C1 segment of cervical spinal cord (tissue), 14 donors: ENCODE measurements around the gene DNAJC17.

Experiments
- DNase-seq, 14 donors: peaks; one replicate each; lab custom pipeline; 2025; lab: John Stamatoyannopoulos, UW

The DNAJC17 gene

DNA sequence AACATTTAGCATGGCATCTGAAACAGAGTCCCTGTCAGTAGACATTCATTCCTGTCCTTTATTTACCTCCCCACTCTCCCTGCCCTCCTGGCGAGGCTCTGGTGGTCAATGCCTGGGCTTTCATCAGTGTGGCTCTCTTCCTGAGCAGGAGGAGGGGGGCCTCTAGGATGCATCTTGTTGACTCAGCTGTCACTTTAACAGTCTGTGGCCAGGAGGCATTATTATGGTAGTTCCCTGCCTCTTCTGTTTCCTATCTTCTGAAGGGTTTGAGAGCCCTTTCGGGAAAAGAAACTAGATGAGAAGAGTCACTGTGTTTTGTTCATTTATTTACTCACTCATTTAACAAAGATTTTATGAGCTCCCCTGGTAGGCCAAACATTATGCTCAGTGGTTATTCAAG, 23.6 kb upstream of the DNAJC17 start:
- no peak for DNase-seq

DNA sequence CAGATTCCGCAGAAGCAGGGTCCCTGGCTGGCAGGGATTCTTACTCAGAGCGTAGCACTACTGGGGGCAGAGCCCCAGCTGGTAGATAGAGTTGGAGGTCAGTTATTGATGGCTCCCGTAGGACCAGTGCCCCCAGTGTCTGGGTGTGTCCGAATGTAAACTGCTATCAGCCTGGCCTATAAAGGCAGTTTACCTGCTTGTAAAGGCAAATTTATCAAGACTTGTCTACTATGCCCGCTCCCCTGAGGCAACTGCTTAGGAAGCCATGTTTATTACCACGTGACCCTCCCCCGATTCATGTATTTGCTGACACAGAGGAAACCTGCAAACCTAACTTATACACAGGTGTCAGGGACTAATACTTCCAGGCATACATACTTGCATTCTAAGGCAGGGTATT, 21.8 kb upstream of the DNAJC17 start:
- no peak for DNase-seq

DNA sequence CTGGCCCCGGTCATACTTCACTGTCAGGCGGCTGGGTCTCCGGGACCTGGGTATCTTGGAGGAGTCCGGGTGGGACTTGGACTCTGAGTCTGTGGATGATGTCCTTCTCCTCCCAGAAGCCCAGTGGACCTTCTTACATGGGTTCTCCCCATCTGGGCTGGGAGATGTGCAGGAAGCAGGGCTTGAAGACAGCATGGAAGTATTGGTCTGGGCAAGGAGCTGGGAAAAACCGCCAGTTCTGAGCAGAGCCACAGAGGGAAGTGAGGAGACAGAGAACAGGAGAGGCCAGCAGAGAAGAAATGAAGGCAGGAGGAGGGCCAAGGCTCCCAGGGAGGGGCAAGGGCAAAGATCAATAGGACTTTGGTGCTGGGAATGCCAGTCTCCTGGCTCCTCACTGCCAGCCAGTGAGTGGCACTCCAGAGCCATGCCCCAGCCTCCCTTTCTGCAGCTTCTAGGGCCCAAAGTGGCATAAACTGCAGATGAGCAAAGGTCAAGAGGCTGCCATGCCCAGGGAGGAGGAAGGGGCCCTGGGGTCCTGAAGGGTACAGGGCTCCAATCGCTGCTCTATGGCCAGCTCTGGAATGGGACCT, 21.3 kb upstream of the DNAJC17 start, which contains the start of gene PPP1R14D:
TSS of gene PPP1R14D (minus strand) at position 262 of the 590 bp plus-strand sequence. CDS start at position 195, 67 bp downstream.
- no peak for DNase-seq

DNA sequence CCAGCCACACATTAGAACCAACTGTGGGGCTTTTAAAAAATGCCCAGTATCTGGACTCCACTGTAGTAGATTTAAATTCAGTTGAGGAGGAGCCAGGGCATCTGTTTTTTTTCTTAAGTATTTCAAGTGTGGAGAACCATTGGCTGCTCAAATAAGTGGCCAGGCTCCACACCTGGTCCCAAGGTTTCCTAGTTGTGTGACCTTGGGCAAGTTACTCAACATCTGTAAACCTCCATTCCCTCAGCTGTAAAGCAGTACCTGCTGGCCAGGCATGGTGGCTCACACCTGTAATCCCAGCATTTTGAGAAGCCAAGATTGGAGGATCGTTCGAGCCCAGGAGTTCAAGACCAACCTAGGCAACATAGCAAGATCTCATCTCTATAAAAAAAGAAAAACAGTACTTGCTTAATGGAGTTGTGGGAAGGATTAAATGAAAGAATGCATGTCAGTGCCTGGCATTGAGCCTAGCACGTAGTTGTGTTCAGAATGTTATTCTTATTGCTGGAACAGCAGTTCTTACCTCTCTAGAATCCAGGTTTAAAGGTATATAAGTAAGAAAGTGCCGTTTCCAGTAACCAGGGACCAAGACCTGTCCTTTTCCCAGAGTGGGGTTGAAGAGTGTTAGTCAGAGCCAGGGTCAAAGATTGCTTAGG, 19.3 kb upstream of the DNAJC17 start:
- no peak for DNase-seq

DNA sequence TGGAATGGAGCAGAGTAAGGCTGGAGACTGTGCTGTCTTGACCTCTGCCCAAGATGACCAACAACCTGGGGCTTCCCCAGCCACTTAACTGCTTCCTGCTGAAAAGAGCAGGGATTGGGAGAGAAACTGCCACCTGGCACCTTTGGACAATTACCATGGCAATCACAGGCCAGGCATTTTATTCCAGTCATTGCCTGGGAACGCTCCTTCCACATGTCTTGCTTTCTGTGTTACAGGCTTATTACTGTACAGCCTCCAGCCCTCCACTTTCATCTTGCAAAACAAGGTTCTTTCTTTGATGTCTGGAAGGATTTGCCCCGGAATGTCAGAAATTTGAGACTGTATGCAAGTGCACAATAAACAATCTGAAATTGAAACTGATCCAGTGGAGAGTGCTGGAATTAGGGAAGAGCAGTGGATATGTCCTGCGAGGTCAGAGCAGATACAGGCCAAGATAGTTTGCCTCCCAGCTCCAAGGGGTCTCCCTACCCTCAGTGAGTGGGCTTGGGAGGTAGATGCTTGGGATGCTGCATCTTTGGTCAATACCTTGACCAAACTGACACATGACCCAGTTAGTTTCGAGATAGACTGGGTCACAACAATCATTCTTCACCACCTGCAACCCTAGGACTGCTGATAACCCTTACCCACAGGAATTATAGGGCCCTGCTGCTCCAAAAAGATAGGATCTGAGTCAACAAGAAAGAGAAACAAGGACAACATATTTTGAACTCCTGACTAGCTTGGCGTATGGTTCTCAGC, 18.6 kb upstream of the DNAJC17 start:
- no peak for DNase-seq

DNA sequence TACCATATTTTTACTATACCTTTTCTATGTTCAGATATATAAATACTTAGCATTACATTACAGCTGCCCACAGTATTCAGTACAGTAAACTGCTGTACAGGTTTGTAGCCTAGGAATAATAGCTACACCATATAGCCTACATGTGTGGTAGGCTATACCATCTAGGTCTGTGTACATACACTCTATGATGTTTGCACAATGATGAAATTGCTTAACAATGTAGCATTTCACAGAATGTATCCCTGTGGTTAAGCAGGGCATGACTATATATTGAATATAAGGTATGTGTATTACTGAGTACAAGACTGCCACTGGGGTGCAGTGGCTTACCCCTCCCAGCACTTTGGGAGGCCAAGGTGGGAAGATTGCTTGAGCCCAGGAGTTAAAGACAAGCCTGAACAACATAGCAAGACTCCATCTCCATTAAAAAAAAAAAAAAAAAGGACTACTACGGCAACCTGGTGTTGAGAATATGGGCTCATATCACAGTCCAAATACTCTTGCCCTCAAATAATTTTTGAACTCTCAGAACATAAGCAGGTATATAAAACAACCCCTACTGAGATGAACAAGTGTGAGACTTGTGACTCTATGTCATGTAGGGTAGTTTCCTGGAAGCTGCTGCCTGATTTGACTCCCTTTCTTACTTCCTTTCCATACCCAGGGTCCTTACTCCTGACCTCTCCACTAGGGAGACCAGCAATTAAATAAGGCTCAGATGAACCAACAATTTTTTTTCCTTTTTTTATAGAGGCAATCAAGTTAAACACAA, 16.5 kb upstream of the DNAJC17 start:
- DNase-seq: no peak

DNA sequence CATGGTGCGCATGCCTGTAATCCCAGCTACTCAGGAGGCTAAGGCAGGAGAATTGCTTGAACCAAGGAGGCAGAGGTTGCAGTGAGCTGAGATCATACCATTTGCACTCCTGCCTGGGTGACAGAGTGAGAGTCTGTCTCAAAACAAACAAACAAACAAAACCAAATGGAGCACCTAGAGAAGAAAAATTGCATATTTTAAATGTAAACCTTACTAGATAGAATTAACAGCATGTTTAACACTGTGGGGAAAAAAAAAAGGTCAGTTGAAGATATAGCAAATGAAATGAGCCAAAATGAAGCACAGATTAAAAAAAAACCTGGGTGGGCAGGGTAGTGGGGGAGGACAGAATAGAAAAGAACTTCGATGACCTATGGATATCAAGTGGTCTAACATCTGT, 13.9 kb upstream of the DNAJC17 start:
- no peak for DNase-seq

DNA sequence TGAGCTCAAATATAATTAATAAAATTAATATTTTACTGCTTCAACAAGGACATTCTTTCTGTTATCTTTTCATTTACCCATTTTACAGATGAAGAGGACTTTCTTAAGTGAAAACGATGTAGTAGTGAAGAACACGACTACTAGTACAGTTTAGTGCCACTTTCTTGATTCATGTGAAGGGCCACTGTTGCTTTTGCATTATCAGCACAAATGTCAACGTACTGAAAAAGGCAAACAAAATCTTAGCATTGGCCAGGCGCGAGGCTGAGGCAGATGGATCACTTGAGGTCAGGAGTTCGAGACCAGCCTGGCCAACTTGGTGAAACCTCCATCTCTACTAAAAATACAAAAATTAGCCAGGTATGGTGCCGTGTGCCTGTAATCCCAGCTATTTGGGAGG, 11.8 kb upstream of the DNAJC17 start:
- DNase-seq: no peak

DNA sequence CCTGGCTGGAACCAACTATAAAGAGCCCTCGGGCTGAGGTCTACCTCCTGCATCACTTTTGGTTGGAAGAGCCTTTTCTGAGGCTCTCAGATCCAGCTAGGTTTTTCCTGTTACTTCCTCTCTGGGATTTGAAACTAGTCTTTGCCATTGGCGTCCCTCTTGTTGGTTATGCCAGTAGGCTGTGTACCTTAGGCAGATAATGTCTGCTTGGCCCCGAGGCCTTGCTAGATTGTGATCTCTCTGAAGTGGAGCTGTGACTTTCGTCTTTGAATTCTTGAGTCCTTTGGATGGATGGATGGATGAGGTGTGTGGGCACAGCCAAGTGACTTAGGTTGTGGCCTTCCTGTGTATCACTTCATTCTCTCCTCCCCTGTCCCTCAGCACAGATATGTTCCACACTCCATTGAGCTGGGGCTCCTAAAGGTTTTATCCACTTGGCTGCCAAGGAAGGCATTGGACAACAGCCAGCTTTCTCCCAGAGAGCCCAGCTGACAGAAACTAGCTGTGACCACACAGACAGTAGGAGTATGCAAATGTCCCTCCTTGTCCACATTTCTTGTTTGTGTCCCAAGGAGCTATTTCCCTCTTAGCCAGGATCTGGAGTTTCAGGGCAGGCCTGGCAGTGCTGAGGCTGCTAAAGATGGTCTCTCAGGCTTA, 7.9 kb upstream of the DNAJC17 start:
- DNase-seq: peak in 4 of 14 donors; percentile 4 to 20 (median 6)

DNA sequence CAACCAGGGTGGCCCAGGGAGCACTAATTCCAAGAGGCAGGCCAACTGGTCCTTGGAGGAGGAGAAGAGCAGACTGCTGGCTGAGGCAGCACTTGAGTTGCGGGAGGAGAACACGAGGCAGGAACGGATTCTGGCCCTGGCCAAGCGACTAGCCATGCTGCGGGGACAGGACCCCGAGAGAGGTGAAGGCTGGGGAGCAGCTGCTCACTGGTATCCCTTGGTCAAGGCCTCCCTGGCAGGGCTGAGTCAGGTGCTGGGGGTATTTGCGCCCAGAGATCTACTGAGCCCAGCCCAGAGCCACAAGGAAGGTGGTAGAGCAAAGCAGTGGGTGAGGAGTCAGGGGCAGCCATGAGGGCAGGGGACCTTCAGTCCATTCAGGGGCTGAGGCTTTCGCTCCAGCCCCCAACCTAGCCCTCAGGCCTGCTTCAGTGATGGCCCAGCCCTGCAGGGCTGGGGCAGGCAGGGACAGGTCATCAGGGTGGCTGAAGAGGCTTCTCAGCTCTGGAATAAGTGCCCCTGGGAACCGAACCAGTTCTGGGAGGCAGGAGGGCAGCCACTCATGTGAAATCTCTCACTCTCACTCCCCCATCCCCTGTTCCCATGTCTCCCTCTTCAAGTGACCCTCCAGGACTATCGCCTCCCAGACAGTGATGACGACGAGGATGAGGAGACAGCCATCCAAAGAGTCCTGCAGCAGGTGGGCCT, 5.6 kb upstream of the DNAJC17 start:
- no peak for DNase-seq

DNA sequence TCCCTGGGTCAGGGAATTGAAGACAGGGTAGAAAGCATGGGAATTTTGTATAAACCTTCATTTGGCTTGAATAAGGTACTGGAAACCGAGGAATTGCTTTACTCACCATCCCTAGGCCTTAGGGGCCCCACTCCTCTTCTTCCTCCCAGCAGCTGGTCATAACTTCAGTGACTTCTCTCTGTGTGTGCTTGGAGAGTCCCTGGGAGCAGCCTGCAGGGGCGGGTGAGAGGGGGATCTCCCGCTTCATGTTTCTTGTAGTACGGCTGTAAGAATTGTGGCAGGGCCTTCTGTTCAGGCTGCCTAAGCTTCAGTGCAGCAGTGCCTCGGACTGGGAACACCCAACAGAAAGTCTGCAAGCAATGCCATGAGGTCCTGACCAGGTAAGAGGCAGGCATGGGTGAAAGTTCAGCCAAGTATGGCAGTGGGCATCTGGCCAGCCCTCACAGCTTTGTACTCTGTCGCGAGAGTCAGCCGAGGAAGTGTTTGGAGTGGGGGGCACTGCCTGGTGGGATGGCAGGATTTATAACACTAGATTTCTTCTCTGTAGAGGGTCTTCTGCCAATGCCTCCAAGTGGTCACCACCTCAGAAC, 1.7 kb upstream of the DNAJC17 start:
- no peak for DNase-seq

DNA sequence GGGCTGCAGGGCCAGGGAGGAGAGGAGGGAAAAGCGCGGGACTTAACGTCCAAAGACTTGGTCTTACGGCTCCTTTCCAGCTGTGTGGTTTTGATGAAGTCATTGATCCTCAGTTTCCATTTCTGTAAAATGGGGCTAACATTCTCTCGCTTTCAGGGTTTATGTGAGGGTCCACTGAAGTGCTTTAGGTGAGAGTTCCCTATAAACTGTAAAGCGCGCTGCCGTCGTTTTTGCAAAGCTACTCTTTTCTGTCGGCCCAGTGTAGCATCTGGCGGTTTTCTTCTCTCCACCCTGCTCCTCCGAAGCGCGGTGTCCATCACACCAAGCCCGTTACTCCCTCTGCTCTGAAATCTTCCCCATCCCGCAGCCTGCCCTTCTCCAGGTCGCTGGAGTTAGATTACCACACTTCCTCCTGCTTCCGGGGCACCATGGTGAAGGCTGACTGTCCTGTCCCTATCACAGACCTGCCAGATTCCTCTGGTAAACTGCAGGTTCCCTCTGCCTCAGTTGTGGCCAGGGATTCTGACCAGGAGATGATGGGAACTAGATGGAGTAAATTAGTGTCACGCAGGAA, 702 bp upstream of the DNAJC17 start:
- DNase-seq: peak in 1 of 14 donors; percentile 27

DNA sequence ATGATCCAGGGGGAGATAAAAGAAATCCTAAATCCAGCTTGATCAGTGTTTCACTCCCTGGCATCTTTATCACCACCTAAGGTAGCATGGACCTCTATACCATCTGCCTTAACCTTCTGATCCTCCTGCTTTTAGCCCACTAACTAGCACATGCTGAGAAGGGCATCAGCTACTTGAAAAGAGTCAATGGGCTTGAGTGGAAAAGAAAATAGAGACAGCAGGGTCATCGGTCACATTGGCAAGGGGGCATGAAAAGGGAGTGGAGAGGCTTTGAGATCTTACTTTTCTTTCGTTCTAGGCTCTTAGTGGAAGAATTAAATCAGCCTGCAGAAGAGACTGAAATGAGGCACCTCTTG, 623 bp downstream of the DNAJC17 start:
- DNase-seq: peak in 1 of 14 donors; percentile 7

DNA sequence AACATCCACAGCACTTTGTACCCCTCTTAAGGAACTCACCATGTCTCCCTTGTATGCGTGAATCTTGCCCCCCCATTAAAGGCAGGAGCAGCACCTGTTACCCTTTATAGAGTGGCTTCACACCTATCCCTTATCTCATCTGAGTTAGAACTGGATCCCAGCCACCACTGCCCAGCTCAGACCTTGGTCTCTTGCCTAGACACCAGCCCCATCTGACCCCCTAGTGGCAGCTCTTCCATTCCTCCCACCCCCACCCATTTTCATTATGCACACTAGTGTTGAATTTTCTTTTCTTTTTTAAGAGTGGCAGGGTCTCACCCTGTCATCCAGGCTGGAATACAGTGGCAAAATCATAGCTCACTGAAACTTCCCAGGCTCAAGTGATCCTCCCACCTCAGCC, 3.6 kb downstream of the DNAJC17 start:
- DNase-seq: no peak

DNA sequence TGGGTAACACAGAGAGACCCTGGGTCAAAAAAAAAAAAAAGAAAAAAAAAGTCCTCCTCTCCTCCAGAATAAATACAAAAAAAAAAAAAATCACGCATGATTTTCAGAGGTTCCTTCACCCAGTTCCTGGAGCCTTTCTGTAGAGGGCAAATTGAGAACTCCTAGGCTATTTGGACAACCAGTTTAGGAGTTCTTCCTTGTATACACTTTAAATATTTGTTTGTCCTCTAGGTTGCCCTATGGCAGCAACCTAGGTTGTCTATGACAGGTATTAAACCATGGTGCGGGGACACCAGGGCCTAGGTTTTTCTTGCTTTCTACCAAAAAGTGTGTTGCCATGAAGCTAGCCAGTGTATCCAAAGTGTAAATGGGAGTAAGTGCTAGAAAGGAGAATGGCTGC, 4.2 kb downstream of the DNAJC17 start:
- DNase-seq: no peak

DNA sequence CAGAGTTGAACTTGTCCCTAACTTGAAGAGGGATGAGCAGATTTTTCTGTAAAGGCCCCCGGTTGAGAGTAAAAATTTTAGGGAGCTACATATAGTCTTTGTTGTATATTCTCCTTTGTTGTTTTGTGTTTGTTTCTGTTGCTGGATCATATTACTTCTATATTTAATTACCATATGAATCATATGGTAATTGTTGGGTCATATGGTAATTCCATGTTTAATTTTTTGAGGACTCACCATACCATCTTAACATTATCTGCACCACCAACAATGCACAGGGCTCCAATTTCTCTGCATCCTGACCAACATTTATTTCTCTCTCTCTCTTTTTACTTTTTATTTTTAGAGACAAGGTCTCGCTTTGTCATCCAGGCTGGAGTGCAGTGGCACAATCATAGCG, 7.8 kb downstream of the DNAJC17 start:
- no peak for DNase-seq

DNA sequence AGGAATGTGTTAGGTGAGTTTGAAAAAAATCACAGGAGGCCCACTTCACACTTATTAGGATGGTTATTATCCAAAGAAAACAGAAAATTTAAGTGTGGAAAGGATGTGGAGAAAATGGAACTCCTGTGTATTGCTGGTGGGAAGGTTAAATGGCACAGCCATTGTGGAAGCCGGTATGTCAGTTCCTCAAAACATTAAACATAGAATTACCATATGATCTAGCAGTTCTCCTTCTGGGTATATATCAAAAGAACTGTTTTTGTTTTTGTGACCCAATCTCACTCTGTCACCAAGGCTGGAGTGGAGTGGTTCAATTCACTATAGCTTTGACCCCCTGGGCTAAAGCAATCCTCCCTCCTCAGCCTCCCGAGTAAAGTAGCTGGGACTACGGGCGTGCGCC, 10.8 kb downstream of the DNAJC17 start:
- no peak for DNase-seq

DNA sequence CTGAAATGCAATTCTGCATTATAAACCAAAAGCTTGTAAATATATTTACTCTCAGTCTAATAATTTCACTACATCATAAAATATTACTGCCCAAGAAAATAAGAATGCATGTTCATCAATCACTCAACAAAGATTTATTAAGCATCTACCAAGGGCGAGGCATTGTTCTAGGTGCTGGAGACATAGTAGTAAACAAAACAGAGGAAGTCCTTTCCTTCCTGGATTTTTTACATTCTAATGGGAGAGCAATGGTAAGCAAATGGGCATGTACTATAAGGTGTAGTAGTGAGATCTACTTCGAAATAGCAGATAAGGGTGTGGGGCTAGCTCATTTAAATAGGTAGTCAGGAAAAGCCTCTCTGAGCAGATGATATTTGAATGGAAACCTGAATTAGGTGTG, 11.2 kb downstream of the DNAJC17 start:
- no peak for DNase-seq

DNA sequence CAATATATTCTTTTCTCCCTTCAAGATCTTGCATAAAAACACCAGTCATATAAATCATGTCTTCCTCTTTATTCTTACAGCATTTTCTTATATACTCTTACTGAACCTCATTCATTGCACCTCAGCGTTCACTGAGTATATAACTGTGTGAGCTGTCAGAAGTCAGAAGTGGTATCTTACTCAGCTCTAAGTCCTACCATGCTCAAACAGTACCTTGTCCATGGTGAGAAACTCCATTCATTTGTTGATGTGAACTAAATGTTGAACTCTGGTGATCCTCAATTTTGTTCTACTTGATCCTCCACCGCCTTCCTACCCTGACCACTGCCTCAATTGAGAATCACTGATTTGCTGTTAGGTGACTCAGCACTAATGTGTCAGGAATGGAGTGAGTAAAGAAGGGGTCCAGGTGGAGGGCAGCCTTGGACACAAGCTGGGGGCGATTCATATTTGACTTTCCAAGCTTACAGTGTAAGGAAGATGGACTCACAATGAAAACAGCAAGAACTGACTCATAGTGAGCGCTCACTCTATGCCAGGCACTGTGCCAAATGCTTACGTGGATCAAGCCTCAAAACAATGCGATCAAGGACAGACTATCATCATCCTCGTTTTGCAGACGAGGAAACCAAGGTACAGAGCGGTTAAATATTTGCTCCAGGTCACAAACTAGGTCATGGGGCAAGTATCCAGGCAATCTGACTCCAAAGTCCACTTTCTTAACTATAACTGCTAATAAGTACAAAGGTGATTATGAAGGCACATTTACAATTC, 13.9 kb downstream of the DNAJC17 start:
- DNase-seq: peak in 1 of 14 donors; percentile 35
